ENCODE results near the gene FNBP1L.

The FNBP1L gene

GRCh38 chr1:93571623-93572310 is 123.8 kb downstream of the FNBP1L start:
- WGBS, result 95% methylated on average over 12 of the region's 12 CpGs
- no peak overlapping the region for H4K8ac ChIP-seq (ENCODE audit: low read length)
- peaks cover 13% of the 10 kb centered on the region for H3K4me1 ChIP-seq (ENCODE audit: control insufficient read depth, insufficient read depth, low read depth, low read length)
- H2BK12ac ChIP-seq (ENCODE audit: low read length in 2 of 2), result no peak overlapping the region
- no peak overlapping the region for H3K4ac ChIP-seq (ENCODE audit: low read depth in 1 of 2, low read length in 2 of 2)
- H2BK120ac ChIP-seq (ENCODE audit: low read depth, low read length), result no peak overlapping the region
- no peak overlapping the region for H2AK5ac ChIP-seq (ENCODE audit: low read length, severe bottlenecking)
- H3K27ac ChIP-seq (ENCODE audit: low read length, poor library complexity, severe bottlenecking), result no peak overlapping the region
- peak overlapping the region; percentile 6 for H2BK15ac ChIP-seq (ENCODE audit: low read depth, poor library complexity, severe bottlenecking)
- no peak overlapping the region for H3K4me3 ChIP-seq (ENCODE audit: insufficient read depth in 1 of 2, low read depth in 1 of 2, low read length in 2 of 2)
- H3K9ac ChIP-seq (ENCODE audit: low read length), result no peak overlapping the region
- H3K9me3 ChIP-seq (ENCODE audit: control insufficient read depth, low read length), result no peaks in the 10 kb centered on the region
- peaks cover 55 to 93% of the 10 kb centered on the region in 2 experiments for H3K36me3 ChIP-seq (ENCODE audit: control insufficient read depth in 1 of 2, insufficient read depth in 2 of 2, low read depth in 1 of 2, low read length in 2 of 2)
- no peak overlapping the region for H3K18ac ChIP-seq (ENCODE audit: low read depth in 1 of 2, low read length in 2 of 2)
- no peak overlapping the region for H2AFZ ChIP-seq (ENCODE audit: low read depth, low read length)
- H3K4me2 ChIP-seq (ENCODE audit: low read length, poor library complexity, severe bottlenecking), result no peak overlapping the region
- DNase-seq, result no peak
- H3K14ac ChIP-seq (ENCODE audit: low read length in 2 of 2), result no peak overlapping the region
- H4K91ac ChIP-seq (ENCODE audit: low read length), result no peak overlapping the region
- peaks cover 23% of the 10 kb centered on the region for H3K79me1 ChIP-seq (replicated peaks; ENCODE audit: low read length, poor library complexity, severe bottlenecking)
- H3K23ac ChIP-seq (ENCODE audit: low read length in 2 of 2), result no peak overlapping the region
- H3K27me3 ChIP-seq (ENCODE audit: control insufficient read depth in 1 of 2, insufficient read depth in 1 of 2, low read length in 2 of 2), result no peaks in the 10 kb centered on the region
- H2BK5ac ChIP-seq (ENCODE audit: low read depth, low read length, poor library complexity, severe bottlenecking), result peak overlapping the region; percentile 47

- H2BK12ac ChIP-seq (ENCODE audit: low read length in 2 of 2), result no peak overlapping the region
- H3K4ac ChIP-seq (ENCODE audit: low read depth in 1 of 2, low read length in 2 of 2), result no peak overlapping the region
- no peak overlapping the region for H2BK15ac ChIP-seq (ENCODE audit: low read depth, poor library complexity, severe bottlenecking)
- no peak overlapping the region for H2AFZ ChIP-seq (ENCODE audit: low read depth, low read length)
- H2BK120ac ChIP-seq (ENCODE audit: low read depth, low read length), result no peak overlapping the region
- peaks cover 39% of the 10 kb centered on the region for H3K79me1 ChIP-seq (replicated peaks; ENCODE audit: low read length, poor library complexity, severe bottlenecking)
- no peak overlapping the region for H3K27ac ChIP-seq (ENCODE audit: low read length, poor library complexity, severe bottlenecking)
- no peak overlapping the region for H2BK5ac ChIP-seq (ENCODE audit: low read depth, low read length, poor library complexity, severe bottlenecking)
- H3K14ac ChIP-seq (ENCODE audit: low read length in 2 of 2), result no peak overlapping the region
- peaks cover 61 to 96% of the 10 kb centered on the region in 2 experiments for H3K36me3 ChIP-seq (ENCODE audit: control insufficient read depth in 1 of 2, insufficient read depth in 2 of 2, low read depth in 1 of 2, low read length in 2 of 2)
- no peak overlapping the region for H3K9ac ChIP-seq (ENCODE audit: low read length)
- peaks cover 21% of the 10 kb centered on the region for H3K4me1 ChIP-seq (ENCODE audit: control insufficient read depth, insufficient read depth, low read depth, low read length)
- no peak for DNase-seq
- H3K27me3 ChIP-seq (ENCODE audit: control insufficient read depth in 1 of 2, insufficient read depth in 1 of 2, low read length in 2 of 2), result no peaks in the 10 kb centered on the region
- no peak overlapping the region for H4K8ac ChIP-seq (ENCODE audit: low read length)
- no peak overlapping the region for H3K18ac ChIP-seq (ENCODE audit: low read depth in 1 of 2, low read length in 2 of 2)
- no peak overlapping the region for H3K4me3 ChIP-seq (ENCODE audit: insufficient read depth in 1 of 2, low read depth in 1 of 2, low read length in 2 of 2)
- no peaks in the 10 kb centered on the region for H3K9me3 ChIP-seq (ENCODE audit: control insufficient read depth, low read length)
- no peak overlapping the region for H4K91ac ChIP-seq (ENCODE audit: low read length)
- WGBS, result 92% methylated on average over 1 of the region's 1 CpG
- no peak overlapping the region for H3K4me2 ChIP-seq (ENCODE audit: low read length, poor library complexity, severe bottlenecking)
- H3K23ac ChIP-seq (ENCODE audit: low read length in 2 of 2), result no peak overlapping the region
- H2AK5ac ChIP-seq (ENCODE audit: low read length, severe bottlenecking), result no peak overlapping the region
These were observed 126.1 kb downstream of the FNBP1L start for GRCh38 chr1:93573940-93574469.

- Histone ChIP-seq H3K9ac (ENCODE audit: low read length) (no peak overlapping the region), H2AK5ac (ENCODE audit: low read length, severe bottlenecking) (no peak overlapping the region), H3K27me3 (ENCODE audit: control insufficient read depth in 1 of 2, insufficient read depth in 1 of 2, low read length in 2 of 2) (no peaks in the 10 kb centered on the region), H4K8ac (ENCODE audit: low read length) (no peak overlapping the region), H3K27ac (ENCODE audit: low read length, poor library complexity, severe bottlenecking) (no peak overlapping the region), H3K4me3 (ENCODE audit: insufficient read depth in 1 of 2, low read depth in 1 of 2, low read length in 2 of 2) (no peak overlapping the region), H4K91ac (ENCODE audit: low read length) (no peak overlapping the region), H2BK120ac (ENCODE audit: low read depth, low read length) (no peak overlapping the region), H3K4me2 (ENCODE audit: low read length, poor library complexity, severe bottlenecking) (no peak overlapping the region), H3K14ac (ENCODE audit: low read length in 2 of 2) (no peak overlapping the region), H2AFZ (ENCODE audit: low read depth, low read length) (no peak overlapping the region), H2BK5ac (ENCODE audit: low read depth, low read length, poor library complexity, severe bottlenecking) (no peak overlapping the region), H3K4ac (ENCODE audit: low read depth in 1 of 2, low read length in 2 of 2) (no peak overlapping the region), H3K23ac (ENCODE audit: low read length in 2 of 2) (no peak overlapping the region), H2BK15ac (ENCODE audit: low read depth, poor library complexity, severe bottlenecking) (no peak overlapping the region), H3K18ac (ENCODE audit: low read depth in 1 of 2, low read length in 2 of 2) (no peak overlapping the region), H3K9me3 (ENCODE audit: control insufficient read depth, low read length) (no peaks in the 10 kb centered on the region), H3K4me1 (ENCODE audit: control insufficient read depth, insufficient read depth, low read depth, low read length) (peaks cover 25% of the 10 kb centered on the region), H3K36me3 (ENCODE audit: control insufficient read depth in 1 of 2, insufficient read depth in 2 of 2, low read depth in 1 of 2, low read length in 2 of 2) (peaks cover 61 to 96% of the 10 kb centered on the region in 2 experiments), H2BK12ac (ENCODE audit: low read length in 2 of 2) (no peak overlapping the region), H3K79me1 (replicated peaks; ENCODE audit: low read length, poor library complexity, severe bottlenecking) (peaks cover 43% of the 10 kb centered on the region)
- DNase-seq, result no peak
- WGBS, result 90% methylated on average over 7 of the region's 7 CpGs
These were observed 126.6 kb downstream of the FNBP1L start for GRCh38 chr1:93574511-93574910.

- no peak overlapping the region for H3K4me3 ChIP-seq (ENCODE audit: insufficient read depth in 1 of 2, low read depth in 1 of 2, low read length in 2 of 2)
- WGBS, result 97% methylated on average over 6 of the region's 6 CpGs
These were observed 127.1 kb downstream of the FNBP1L start for GRCh38 chr1:93574991-93575390.

More at GRCh38 chr1:93574991-93575390, 127.1 kb downstream of the FNBP1L start:
- Histone ChIP-seq H3K27ac (ENCODE audit: low read length, poor library complexity, severe bottlenecking) (no peak overlapping the region), H2BK5ac (ENCODE audit: low read depth, low read length, poor library complexity, severe bottlenecking) (no peak overlapping the region), H2AK5ac (ENCODE audit: low read length, severe bottlenecking) (no peak overlapping the region), H3K4ac (ENCODE audit: low read depth in 1 of 2, low read length in 2 of 2) (no peak overlapping the region), H2BK15ac (ENCODE audit: low read depth, poor library complexity, severe bottlenecking) (no peak overlapping the region), H3K9ac (ENCODE audit: low read length) (no peak overlapping the region), H3K14ac (ENCODE audit: low read length in 2 of 2) (no peak overlapping the region), H3K4me1 (ENCODE audit: control insufficient read depth, insufficient read depth, low read depth, low read length) (peaks cover 30% of the 10 kb centered on the region), H2BK12ac (ENCODE audit: low read length in 2 of 2) (no peak overlapping the region), H3K27me3 (ENCODE audit: control insufficient read depth in 1 of 2, insufficient read depth in 1 of 2, low read length in 2 of 2) (no peaks in the 10 kb centered on the region), H3K23ac (ENCODE audit: low read length in 2 of 2) (no peak overlapping the region), H4K8ac (ENCODE audit: low read length) (no peak overlapping the region), H3K18ac (ENCODE audit: low read depth in 1 of 2, low read length in 2 of 2) (no peak overlapping the region), H3K36me3 (ENCODE audit: control insufficient read depth in 1 of 2, insufficient read depth in 2 of 2, low read depth in 1 of 2, low read length in 2 of 2) (peaks cover 63 to 95% of the 10 kb centered on the region in 2 experiments), H2AFZ (ENCODE audit: low read depth, low read length) (no peak overlapping the region), H4K91ac (ENCODE audit: low read length) (no peak overlapping the region), H3K9me3 (ENCODE audit: control insufficient read depth, low read length) (no peaks in the 10 kb centered on the region), H3K4me2 (ENCODE audit: low read length, poor library complexity, severe bottlenecking) (no peak overlapping the region), H2BK120ac (ENCODE audit: low read depth, low read length) (no peak overlapping the region), H3K79me1 (replicated peaks; ENCODE audit: low read length, poor library complexity, severe bottlenecking) (peaks cover 42% of the 10 kb centered on the region)
- DNase-seq, result no peak
